ENCODE measurements around the gene WFS1. TPM values are rescaled to one million over a fixed set of nuclear protein-coding genes. Genes with fewer than 3 reads are reported as not detected.

WFS1 gene
- total RNA-seq, 4 donors from 2014 or later, result 95.7 to 137 (median 101) TPM

DNA sequence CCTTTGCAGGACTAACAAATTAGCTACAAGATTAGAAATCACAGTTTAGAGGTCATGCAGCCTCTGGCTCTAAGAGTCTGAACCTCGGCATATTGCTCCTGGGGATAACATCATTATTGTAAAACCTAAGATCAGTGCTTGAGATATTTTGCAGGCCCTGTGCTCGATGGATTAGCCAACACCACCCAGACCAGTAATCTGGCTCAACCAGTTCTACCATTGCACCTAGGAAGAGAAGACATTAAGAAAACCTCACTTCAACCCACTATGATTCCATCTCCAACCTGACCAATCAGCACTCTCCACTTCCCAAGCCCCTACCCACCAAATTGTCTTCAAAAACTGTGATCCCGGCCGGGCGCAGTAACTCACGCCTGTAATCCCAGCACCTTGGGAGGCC is 43.6 kb downstream of the WFS1 start:
- no peak overlapping the region for H3K4me3 ChIP-seq
- no peaks in the 10 kb centered on the region for H3K36me3 ChIP-seq
- no peak for TF ChIP-seq EP300 (IDR thresholded peaks at IDR 0.05)
- TF ChIP-seq, protein P1, sequence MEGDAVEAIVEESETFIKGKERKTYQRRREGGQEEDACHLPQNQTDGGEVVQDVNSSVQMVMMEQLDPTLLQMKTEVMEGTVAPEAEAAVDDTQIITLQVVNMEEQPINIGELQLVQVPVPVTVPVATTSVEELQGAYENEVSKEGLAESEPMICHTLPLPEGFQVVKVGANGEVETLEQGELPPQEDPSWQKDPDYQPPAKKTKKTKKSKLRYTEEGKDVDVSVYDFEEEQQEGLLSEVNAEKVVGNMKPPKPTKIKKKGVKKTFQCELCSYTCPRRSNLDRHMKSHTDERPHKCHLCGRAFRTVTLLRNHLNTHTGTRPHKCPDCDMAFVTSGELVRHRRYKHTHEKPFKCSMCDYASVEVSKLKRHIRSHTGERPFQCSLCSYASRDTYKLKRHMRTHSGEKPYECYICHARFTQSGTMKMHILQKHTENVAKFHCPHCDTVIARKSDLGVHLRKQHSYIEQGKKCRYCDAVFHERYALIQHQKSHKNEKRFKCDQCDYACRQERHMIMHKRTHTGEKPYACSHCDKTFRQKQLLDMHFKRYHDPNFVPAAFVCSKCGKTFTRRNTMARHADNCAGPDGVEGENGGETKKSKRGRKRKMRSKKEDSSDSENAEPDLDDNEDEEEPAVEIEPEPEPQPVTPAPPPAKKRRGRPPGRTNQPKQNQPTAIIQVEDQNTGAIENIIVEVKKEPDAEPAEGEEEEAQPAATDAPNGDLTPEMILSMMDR (IDR thresholded peaks at IDR 0.05), result no peak
- no peak for TF ChIP-seq POLR2A (IDR thresholded peaks at IDR 0.05)
- TF ChIP-seq POLR2AphosphoS5 (IDR thresholded peaks at IDR 0.05), result no peak
- no peaks in the 10 kb centered on the region for H3K9me3 ChIP-seq
- 80% methylated on average over 1 to 3 of the region's 6 CpGs for WGBS, 2 donors (ENCODE audit: low coverage in 1 of 2)
- H3K4me1 ChIP-seq, result peaks cover 0 to 13% (median 4%) of the 10 kb centered on the region in 3 donors
- peaks cover 19% of the 10 kb centered on the region for H3K27me3 ChIP-seq
- ATAC-seq, result no peak
- no peak overlapping the region for H3K27ac ChIP-seq

DNA sequence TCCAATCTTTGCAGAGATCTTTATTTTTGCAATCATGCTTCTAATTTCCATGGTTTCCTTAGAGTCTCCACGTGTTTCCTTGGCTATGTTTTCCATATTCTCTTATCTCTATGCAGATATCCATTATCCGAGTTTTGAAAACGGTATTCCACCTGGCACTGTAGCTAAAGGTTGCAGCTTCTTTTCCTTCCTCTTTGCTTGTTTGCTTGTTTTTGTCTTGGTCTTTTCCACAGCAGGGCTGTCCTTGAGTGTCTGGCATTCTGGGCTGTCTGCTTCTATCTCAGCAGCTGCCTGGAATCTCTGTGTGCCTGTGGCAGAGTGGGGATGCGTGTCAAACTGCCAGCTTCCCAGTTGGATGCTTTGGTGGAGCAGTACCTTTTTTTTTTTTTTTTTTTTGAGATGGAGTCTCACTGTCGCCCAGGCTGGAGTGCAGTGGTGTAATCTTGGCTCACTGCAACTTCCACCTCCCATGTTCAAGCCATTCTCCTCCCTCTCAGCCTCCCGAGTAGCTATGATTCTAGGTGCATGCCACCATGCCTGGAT is 46.9 kb downstream of the WFS1 start:
- TF ChIP-seq, protein P1 (IDR thresholded peaks at IDR 0.05), result no peak
- TF ChIP-seq POLR2A (IDR thresholded peaks at IDR 0.05), result no peak
- TF ChIP-seq EP300 (IDR thresholded peaks at IDR 0.05), result no peak
- TF ChIP-seq POLR2AphosphoS5 (IDR thresholded peaks at IDR 0.05), result no peak
- H3K27ac ChIP-seq, result no peak overlapping the region
- ATAC-seq, result no peak
- H3K4me1 ChIP-seq, result no peaks in the 10 kb centered on the region
- WGBS, 2 donors (ENCODE audit: low coverage in 1 of 2), result 63 to 72% methylated on average over 4 to 6 of the region's 6 CpGs
- H3K9me3 ChIP-seq, result peaks cover 0 to 6% (median 0%) of the 10 kb centered on the region in 3 donors
- H3K4me3 ChIP-seq, result no peak overlapping the region
- no peaks in the 10 kb centered on the region for H3K36me3 ChIP-seq
- H3K27me3 ChIP-seq, result peaks cover 20% of the 10 kb centered on the region

DNA sequence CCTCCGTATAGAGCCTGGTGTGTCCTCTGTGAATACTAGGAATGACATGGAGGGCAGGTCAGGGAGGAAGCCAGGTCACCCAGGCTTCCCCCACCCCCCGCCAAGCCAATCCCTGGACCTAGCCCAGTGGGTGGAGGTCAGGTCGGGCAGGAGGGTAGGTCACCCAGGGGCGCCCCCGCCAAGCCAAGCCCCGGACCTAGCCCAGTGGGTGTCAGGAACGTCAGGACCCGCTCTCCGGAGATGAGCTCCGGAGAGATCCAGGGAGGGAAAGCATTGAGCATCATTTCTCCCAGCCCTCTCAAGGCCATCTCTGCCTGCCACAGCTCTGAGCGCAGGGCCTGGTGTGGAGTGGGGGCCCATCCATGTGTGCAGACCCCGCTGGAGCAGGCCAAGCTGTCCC is 48.6 kb downstream of the WFS1 start:
- Histone ChIP-seq H3K36me3 (no peaks in the 10 kb centered on the region), H3K4me3 (no peak overlapping the region), H3K4me1 (no peaks in the 10 kb centered on the region), H3K27me3 (peaks cover 20% of the 10 kb centered on the region), H3K27ac (no peak overlapping the region), H3K9me3 (peaks cover 0 to 6% (median 0%) of the 10 kb centered on the region in 3 donors)
- ATAC-seq, result no peak
- 40% methylated on average over 1 of the region's 12 CpGs; no CpG with 5 or more reads in 1 of the 2 donors for WGBS, 2 donors (ENCODE audit: low coverage in 1 of 2)
- TF ChIP-seq, protein P1 (IDR thresholded peaks at IDR 0.05), result no peak
- TF ChIP-seq POLR2AphosphoS5 (IDR thresholded peaks at IDR 0.05), result no peak
- TF ChIP-seq EP300 (IDR thresholded peaks at IDR 0.05), result no peak
- no peak for TF ChIP-seq POLR2A (IDR thresholded peaks at IDR 0.05)

DNA sequence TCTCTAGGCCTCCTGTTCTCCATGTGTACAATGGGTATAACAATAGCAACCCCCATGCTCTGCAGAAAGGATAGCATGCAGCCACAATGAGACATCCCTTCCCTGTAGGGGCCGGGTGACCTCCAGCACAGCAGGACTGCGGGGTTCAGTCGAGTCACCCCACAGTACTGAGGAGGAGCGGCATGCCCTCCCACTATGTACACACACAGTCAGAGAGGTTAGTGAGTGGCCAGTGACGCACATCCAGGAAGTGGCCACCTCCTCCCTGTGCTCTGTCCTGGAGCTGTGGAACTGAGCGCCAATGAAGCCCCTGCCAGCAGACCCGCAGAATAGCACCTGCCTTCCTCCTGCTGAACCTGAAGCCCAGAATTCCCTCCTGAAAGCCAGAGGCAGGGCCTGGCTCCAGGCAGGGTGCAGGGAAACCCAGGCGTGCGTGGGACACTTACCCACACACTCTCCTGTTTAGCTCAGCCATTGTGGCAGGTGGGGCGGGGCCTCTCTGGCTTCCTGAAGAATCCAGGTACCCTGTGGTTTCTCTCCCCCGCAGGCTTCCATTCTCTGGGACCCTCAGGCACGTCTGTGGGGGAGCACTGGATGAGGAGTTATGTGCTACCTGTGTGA is 50.0 kb downstream of the WFS1 start:
- Histone ChIP-seq H3K27ac (no peak overlapping the region), H3K4me3 (no peak overlapping the region), H3K27me3 (peaks cover 20% of the 10 kb centered on the region), H3K9me3 (peaks cover 0 to 6% (median 0%) of the 10 kb centered on the region in 3 donors), H3K4me1 (no peaks in the 10 kb centered on the region), H3K36me3 (no peaks in the 10 kb centered on the region)
- TF ChIP-seq EP300 (IDR thresholded peaks at IDR 0.05) (no peak), POLR2A (IDR thresholded peaks at IDR 0.05) (no peak), POLR2AphosphoS5 (IDR thresholded peaks at IDR 0.05) (no peak)
- TF ChIP-seq, protein P1 (IDR thresholded peaks at IDR 0.05), result no peak
- ATAC-seq, result no peak
- WGBS, 2 donors (ENCODE audit: low coverage in 1 of 2), result 59% methylated on average over 3 of the region's 12 CpGs; no CpG with 5 or more reads in 1 of the 2 donors

DNA sequence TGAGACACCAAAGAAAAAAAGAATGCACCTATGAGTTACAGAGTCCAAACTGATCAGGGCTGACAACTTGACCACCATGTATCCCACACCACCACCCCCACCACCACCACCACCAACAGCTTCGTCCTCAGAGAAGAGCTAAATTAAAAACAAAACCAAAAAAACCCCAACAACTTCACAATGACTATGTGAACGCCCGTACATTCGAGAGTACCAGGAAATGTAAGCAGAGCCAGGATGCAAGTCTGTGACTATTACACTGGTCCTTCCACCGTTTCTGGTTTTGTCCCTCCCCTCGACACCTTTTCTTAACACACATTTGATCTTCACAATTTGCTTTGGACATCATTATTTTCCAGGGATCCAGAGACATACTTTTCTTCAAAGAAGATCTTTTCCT is 51.0 kb downstream of the WFS1 start:
- no peaks in the 10 kb centered on the region for H3K36me3 ChIP-seq
- no peak for ATAC-seq
- H3K9me3 ChIP-seq, result peaks cover 0 to 6% (median 0%) of the 10 kb centered on the region in 3 donors
- H3K27ac ChIP-seq, result no peak overlapping the region
- H3K4me1 ChIP-seq, result no peaks in the 10 kb centered on the region
- H3K27me3 ChIP-seq, result peaks cover 20% of the 10 kb centered on the region
- WGBS, 2 donors (ENCODE audit: low coverage in 1 of 2), result 81 to 86% methylated on average over 6 of the region's 6 CpGs
- TF ChIP-seq POLR2AphosphoS5 (IDR thresholded peaks at IDR 0.05) (no peak), POLR2A (IDR thresholded peaks at IDR 0.05) (no peak), EP300 (IDR thresholded peaks at IDR 0.05) (no peak)
- TF ChIP-seq, protein P1 (IDR thresholded peaks at IDR 0.05), result no peak
- no peak overlapping the region for H3K4me3 ChIP-seq
